ENCODE measurements around the gene CCDC86. TPM values are rescaled to one million over a fixed set of nuclear protein-coding genes. Genes with fewer than 3 reads are reported as not detected.

Gene CCDC86
- total RNA-seq, 1 donor from 2014 or later, result 3.3 TPM

DNA sequence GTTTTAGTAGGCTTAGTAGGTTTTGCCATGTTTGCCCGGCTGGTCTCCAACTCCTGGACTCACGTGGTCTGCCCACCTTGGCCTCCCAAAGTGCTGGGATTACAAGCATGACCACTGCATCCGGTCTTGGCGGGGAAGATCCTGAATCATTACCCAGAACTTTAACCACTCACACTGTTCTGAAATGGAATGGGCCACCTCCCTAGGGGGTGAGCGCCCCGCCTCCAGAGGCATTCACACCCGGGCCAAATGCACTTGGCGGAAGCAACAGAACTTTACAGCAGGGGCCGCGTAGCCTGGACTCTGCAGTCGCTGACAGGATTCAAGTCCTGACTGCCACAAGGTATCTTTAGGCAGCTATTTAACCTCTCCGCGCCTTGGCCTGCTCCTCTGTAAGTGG lies 5.4 kb downstream of the CCDC86 start:
- peaks cover 17% of the 10 kb centered on the region for H3K4me1 ChIP-seq
- H3K36me3 Mint-ChIP-seq, result peaks cover 20% of the 10 kb centered on the region
- peaks cover 4% of the 10 kb centered on the region for H3F3A ChIP-seq (ENCODE audit: low read depth)

GRCh38 chr11:60847896-60848295 lies 6.0 kb downstream of the CCDC86 start:
- Histone ChIP-seq H3K27me3 (peaks cover 10% of the 10 kb centered on the region), H3K27ac (no peak overlapping the region), H2AFZ (replicated peaks) (no peak overlapping the region), H3K9ac (no peak overlapping the region), H3K79me2 (ENCODE audit: low read depth) (peaks cover 22% of the 10 kb centered on the region), H3K9me3 (ENCODE audit: low read depth) (no peaks in the 10 kb centered on the region), H4K20me1 (ENCODE audit: low read depth) (no peaks in the 10 kb centered on the region), H3K4me3 (no peak overlapping the region), H3K4me1 (peaks cover 17% of the 10 kb centered on the region), H3F3A (ENCODE audit: low read depth) (peaks cover 4% of the 10 kb centered on the region), H3K4me2 (no peak overlapping the region), H3K36me3 (no peaks in the 10 kb centered on the region)
- Mint-ChIP-seq H3K36me3 (peaks cover 20% of the 10 kb centered on the region), H3K9me3 (no peaks in the 10 kb centered on the region), H3K4me1 (peaks cover 24% of the 10 kb centered on the region), H3K4me3 (no peak overlapping the region), H3K27ac (no peak overlapping the region), H3K27me3 (ENCODE audit: insufficient read depth, low read depth) (peaks cover 2% of the 10 kb centered on the region)
- TF ChIP-seq CTCF (IDR thresholded peaks at IDR 0.05) (no peak), EZH2phosphoT487 (IDR thresholded peaks at IDR 0.05) (no peak), EZH2 (IDR thresholded peaks at IDR 0.05) (no peak)
- no peak for DNase-seq (ENCODE audit: low spot score)

More for the DNA sequence above, 5.4 kb downstream of the CCDC86 start:
- DNase-seq (ENCODE audit: low spot score), result no peak
- Mint-ChIP-seq H3K4me3 (no peak overlapping the region), H3K4me1 (peaks cover 27% of the 10 kb centered on the region), H3K27ac (no peak overlapping the region), H3K9me3 (no peaks in the 10 kb centered on the region), H3K27me3 (ENCODE audit: insufficient read depth, low read depth) (peaks cover 2% of the 10 kb centered on the region)
- TF ChIP-seq CTCF (IDR thresholded peaks at IDR 0.05) (no peak), EZH2phosphoT487 (IDR thresholded peaks at IDR 0.05) (no peak), EZH2 (IDR thresholded peaks at IDR 0.05) (no peak)
- H3K9me3 ChIP-seq (ENCODE audit: low read depth), result no peaks in the 10 kb centered on the region
- no peak overlapping the region for H3K9ac ChIP-seq
- H3K27me3 ChIP-seq, result peaks cover 4% of the 10 kb centered on the region
- no peak overlapping the region for H3K4me2 ChIP-seq
- no peak overlapping the region for H2AFZ ChIP-seq (replicated peaks)
- no peak overlapping the region for H3K4me3 ChIP-seq
- no peaks in the 10 kb centered on the region for H3K36me3 ChIP-seq
- H3K27ac ChIP-seq, result no peak overlapping the region
- peaks cover 28% of the 10 kb centered on the region for H3K79me2 ChIP-seq (ENCODE audit: low read depth)
- H4K20me1 ChIP-seq (ENCODE audit: low read depth), result no peaks in the 10 kb centered on the region

DNA sequence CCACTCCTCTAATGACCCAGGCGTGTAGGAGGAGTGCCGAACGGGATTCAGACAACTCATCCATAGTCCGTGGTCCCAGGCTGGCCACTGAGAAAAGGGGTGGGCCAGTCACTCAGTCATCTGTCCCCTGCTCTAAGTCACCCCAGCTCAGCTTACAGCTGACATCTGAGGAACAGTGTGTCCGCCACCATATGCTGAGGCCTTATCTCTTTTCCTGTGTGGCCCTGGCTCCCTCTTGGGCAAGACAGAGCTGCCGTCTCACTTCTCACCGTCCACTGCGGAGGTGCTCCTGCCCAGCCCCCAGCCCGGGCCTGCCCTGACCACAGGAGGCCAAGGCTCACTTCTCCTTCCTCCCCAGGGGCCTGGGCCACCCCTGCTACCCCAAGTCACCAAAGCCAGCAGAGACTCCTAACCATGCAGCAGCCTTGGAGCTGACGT lies 6.8 kb downstream of the CCDC86 start:
- H3K4me3 Mint-ChIP-seq, result no peak overlapping the region
- peaks cover 4% of the 10 kb centered on the region for H3F3A ChIP-seq (ENCODE audit: low read depth)
- H3K36me3 Mint-ChIP-seq, result peaks cover 20% of the 10 kb centered on the region
- H3K4me1 Mint-ChIP-seq, result peaks cover 15% of the 10 kb centered on the region
- peaks cover 9% of the 10 kb centered on the region for H3K4me1 ChIP-seq
- TF ChIP-seq EZH2phosphoT487 (IDR thresholded peaks at IDR 0.05) (no peak), EZH2 (IDR thresholded peaks at IDR 0.05) (no peak), CTCF (IDR thresholded peaks at IDR 0.05) (no peak)
- no peak overlapping the region for H3K9ac ChIP-seq
- no peaks in the 10 kb centered on the region for H3K9me3 ChIP-seq (ENCODE audit: low read depth)
- no peak overlapping the region for H3K4me3 ChIP-seq
- H3K4me2 ChIP-seq, result no peak overlapping the region
- no peak overlapping the region for H2AFZ ChIP-seq (replicated peaks)
- peaks cover 2% of the 10 kb centered on the region for H3K27me3 Mint-ChIP-seq (ENCODE audit: insufficient read depth, low read depth)
- peaks cover 19% of the 10 kb centered on the region for H3K27me3 ChIP-seq
- H3K9me3 Mint-ChIP-seq, result no peaks in the 10 kb centered on the region
- no peaks in the 10 kb centered on the region for H4K20me1 ChIP-seq (ENCODE audit: low read depth)
- no peaks in the 10 kb centered on the region for H3K36me3 ChIP-seq
- no peak for DNase-seq (ENCODE audit: low spot score)
- H3K79me2 ChIP-seq (ENCODE audit: low read depth), result peaks cover 13% of the 10 kb centered on the region
- no peak overlapping the region for H3K27ac Mint-ChIP-seq
- H3K27ac ChIP-seq, result no peak overlapping the region
